ENCODE results near the gene PGRMC1. TPM values are rescaled to one million over a fixed set of nuclear protein-coding genes. Genes with fewer than 3 reads are reported as not detected.
"Not testable (repeated sequence)": the region's sequence is repeated elsewhere in the genome, so short reads cannot be mapped to it uniquely, and the experiment has no call there.

Gene PGRMC1
- total RNA-seq: 10 to 100 TPM; 22.3 to 47.3 TPM

DNA sequence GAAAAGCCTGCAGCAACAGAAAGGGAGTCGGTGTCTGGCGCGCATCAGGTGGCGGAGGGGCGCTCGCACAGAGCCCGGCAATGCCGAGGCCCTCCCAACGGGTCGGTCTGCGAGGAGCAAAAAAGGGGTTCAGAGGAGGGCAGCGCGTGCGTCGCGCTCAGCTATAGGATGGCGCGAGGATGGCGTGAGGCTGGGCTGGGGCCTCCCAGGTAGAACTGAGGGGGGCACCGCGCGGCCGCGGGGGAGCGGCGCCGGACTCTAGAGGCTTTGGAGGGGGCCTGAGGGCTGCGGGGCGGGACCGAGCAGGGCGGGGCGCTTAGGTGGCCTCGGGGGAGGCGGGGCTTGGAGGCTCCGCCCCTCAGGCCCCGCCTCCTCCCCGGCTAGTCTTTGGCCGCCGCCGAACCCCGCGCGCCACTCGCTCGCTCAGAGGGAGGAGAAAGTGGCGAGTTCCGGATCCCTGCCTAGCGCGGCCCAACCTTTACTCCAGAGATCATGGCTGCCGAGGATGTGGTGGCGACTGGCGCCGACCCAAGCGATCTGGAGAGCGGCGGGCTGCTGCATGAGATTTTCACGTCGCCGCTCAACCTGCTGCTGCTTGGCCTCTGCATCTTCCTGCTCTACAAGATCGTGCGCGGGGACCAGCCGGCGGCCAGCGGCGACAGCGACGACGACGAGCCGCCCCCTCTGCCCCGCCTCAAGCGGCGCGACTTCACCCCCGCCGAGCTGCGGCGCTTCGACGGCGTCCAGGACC is at the start of gene PGRMC1:
PGRMC1 (plus strand) TSS at position 414 of the 751 bp plus-strand sequence; CDS start at position 493, 79 bp downstream.
- peaks cover 4% of the 10 kb centered on the region for H3K27me3 Mint-ChIP-seq
- peaks cover 6% of the 10 kb centered on the region for H3K4me1 Mint-ChIP-seq

DNA sequence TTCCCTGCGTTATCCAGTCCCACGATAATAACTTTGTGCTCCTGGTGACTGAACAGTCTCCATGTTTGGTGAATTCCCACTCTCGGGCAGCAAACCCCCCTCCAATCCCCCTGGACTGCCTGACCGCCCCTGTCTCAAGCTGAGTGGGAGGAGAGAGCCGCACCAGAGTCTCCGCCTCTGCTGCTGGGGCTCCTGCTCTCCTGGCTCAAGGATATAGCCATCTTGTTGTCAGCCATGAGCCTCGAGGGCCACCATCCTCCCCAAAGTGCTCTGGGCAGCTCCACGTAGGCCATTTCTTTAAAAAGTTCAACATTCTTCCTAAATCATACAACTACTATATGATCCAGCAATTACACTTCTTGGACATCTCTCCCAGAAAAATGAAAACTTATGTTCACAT is 49.3 kb upstream of the PGRMC1 start:
- Mint-ChIP-seq H3K9me3 (no peaks in the 10 kb centered on the region), H3K4me1 (no peaks in the 10 kb centered on the region), H3K4me3 (no peak overlapping the region), H3K36me3 (ENCODE audit: low read depth) (no peaks in the 10 kb centered on the region), H3K27ac (no peak overlapping the region), H3K27me3 (no peaks in the 10 kb centered on the region)
- no peak for ATAC-seq (replicated peaks)

More for the DNA sequence above, at the start of gene PGRMC1:
- H3K36me3 Mint-ChIP-seq (ENCODE audit: low read depth): peaks cover 25% of the 10 kb centered on the region
- peak within 1 kb of the TSS; percentile 89 for H3K4me3 Mint-ChIP-seq
- H3K9me3 Mint-ChIP-seq: no peaks in the 10 kb centered on the region
- peak; percentile 93 for ATAC-seq (replicated peaks)
- peak within 1 kb of the TSS; percentile 80 for H3K27ac Mint-ChIP-seq

DNA sequence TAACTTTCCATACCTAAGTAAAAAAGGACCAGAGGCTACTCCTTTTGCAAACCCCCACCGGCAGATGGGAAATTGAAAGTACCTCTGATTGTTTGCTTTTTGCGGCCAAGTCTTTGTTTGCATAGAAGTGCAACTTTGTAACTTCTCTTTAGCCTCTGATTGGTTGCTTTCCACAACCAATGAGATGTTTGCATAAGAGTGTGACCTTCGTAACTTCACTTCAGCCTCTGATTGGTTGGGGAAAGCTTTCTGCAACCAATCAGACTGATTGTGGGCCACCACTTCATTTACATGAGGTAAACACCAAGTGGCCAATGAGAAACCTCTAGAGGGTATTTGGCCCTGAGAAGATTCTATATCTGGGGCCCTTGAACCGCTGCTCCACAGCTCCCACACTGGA is 48.8 kb upstream of the PGRMC1 start:
- no peaks in the 10 kb centered on the region for H3K4me1 Mint-ChIP-seq
- no peaks in the 10 kb centered on the region for H3K9me3 Mint-ChIP-seq
- H3K27ac Mint-ChIP-seq: no peak overlapping the region
- no peaks in the 10 kb centered on the region for H3K36me3 Mint-ChIP-seq (ENCODE audit: low read depth)
- H3K27me3 Mint-ChIP-seq: no peaks in the 10 kb centered on the region
- no peak for ATAC-seq (replicated peaks)
- no peak overlapping the region for H3K4me3 Mint-ChIP-seq

DNA sequence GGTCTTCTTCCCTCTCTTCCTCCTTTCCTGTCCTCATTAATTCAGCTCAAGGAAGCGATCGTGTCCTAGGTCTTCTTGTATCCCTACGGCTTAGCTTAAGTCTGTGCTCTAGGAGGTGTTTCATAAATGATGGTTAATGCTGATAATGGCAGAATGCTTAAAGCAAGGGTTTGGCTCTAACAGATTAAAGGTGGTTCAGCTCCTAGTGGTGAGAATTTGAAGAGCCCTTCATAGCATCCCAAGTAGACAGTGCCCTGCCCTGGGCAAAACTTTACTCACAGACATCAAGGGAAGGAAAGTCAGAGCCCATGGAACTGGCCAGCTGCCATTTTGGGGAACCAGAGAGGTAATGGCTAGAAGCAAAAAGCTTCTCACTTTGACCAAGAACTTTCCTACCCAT is 47.0 kb upstream of the PGRMC1 start:
- H3K4me1 Mint-ChIP-seq: no peaks in the 10 kb centered on the region
- no peak overlapping the region for H3K4me3 Mint-ChIP-seq
- ATAC-seq (replicated peaks): no peak
- H3K27me3 Mint-ChIP-seq: no peaks in the 10 kb centered on the region
- no peaks in the 10 kb centered on the region for H3K9me3 Mint-ChIP-seq
- H3K27ac Mint-ChIP-seq: no peak overlapping the region
- H3K36me3 Mint-ChIP-seq (ENCODE audit: low read depth): no peaks in the 10 kb centered on the region

DNA sequence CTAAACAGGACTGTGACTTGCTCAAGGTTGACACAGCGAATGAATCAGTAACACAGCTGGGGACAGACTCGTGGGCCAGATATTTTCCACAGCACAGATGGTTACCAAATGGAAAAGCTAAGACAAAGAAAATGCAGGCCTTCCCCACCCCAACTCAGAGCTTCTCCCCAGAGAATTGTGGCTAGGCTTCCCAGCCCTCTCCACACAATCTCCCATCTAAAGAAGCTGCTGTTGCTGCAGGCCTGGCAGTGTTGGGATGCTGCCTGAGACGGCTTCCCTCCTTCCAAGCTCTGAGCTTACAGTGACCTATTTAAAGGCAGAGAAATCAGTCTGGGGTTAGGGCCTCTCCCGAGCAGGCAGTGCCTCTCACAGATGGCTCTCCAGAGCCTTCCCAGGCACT is 46.5 kb upstream of the PGRMC1 start:
- Mint-ChIP-seq H3K27ac (no peak overlapping the region), H3K27me3 (no peaks in the 10 kb centered on the region), H3K4me1 (no peaks in the 10 kb centered on the region), H3K4me3 (no peak overlapping the region), H3K9me3 (no peaks in the 10 kb centered on the region), H3K36me3 (ENCODE audit: low read depth) (no peaks in the 10 kb centered on the region)
- ATAC-seq (replicated peaks): no peak

DNA sequence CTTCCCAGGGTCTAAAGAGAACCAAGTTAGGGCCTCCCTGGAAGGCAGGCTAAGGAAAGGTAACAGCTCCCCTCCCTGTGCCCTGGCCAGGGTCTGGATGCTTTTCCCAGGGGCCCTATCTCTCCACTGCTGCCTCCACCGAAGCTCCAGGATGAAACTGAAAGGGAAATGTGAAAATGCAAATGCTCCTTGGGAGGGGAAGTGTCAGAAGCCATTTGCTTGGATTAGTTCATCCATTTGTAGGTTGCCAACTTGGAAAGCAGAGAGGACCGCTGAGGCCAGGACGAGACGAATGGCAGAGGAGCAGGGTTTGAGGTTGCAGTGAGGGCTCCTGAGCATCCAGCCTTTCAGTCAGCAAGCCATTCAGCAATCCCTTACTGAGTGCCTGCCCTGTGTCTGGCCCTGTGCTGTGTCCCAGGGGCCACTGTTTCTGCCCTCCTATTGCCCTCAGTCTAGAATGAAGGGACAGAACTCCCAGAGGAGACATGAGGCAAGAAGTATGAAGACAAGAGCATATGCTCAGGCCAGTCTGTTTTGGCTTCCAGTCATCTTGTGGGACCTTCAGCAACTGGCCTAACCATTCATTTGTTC is 45.9 kb upstream of the PGRMC1 start:
- Mint-ChIP-seq H3K27me3 (no peaks in the 10 kb centered on the region), H3K4me1 (no peaks in the 10 kb centered on the region), H3K9me3 (no peaks in the 10 kb centered on the region), H3K36me3 (ENCODE audit: low read depth) (no peaks in the 10 kb centered on the region), H3K4me3 (no peak overlapping the region), H3K27ac (no peak overlapping the region)
- no peak for ATAC-seq (replicated peaks)

DNA sequence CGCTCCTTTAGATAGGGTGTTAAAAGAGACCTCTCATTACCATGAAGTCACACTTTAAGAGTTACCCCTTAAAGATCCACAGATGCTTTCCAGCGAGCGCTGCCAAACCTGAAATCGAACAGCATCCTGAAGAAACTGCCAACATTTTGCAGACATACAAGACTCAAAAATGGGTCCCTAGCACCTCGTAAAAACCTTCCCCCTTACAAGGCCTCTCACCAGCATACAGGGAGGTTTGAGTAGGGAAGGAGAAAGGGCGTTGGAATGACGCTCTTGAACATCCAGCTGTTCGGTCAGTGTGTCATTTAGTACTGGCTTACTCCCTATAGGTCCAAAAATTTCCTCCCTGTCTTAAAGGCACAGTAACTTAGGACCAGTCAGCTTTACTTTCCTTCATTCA is 45.3 kb upstream of the PGRMC1 start:
- no peaks in the 10 kb centered on the region for H3K27me3 Mint-ChIP-seq
- H3K27ac Mint-ChIP-seq: no peak overlapping the region
- H3K36me3 Mint-ChIP-seq (ENCODE audit: low read depth): no peaks in the 10 kb centered on the region
- H3K9me3 Mint-ChIP-seq: no peaks in the 10 kb centered on the region
- H3K4me3 Mint-ChIP-seq: no peak overlapping the region
- H3K4me1 Mint-ChIP-seq: no peaks in the 10 kb centered on the region
- no peak for ATAC-seq (replicated peaks)

DNA sequence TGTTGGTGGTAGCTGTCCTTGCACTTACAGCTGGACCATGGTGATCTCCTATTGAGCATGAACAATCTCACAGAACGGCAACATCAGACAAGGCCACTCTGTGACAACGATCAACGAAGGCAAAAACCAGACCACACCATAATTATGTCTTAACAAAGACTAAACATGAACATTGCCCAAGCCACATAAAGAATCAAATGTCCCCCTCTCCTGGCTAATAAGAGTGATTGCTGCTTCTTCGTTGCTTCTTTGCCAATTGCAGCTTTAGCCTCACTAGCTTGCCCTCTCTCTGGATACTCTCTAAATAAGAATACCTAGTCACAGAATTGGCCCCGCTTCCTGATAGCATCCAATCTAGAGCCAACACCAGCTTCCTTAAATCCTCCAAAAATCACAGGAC is 41.5 kb upstream of the PGRMC1 start:
- H3K27me3 Mint-ChIP-seq: no peaks in the 10 kb centered on the region

DNA sequence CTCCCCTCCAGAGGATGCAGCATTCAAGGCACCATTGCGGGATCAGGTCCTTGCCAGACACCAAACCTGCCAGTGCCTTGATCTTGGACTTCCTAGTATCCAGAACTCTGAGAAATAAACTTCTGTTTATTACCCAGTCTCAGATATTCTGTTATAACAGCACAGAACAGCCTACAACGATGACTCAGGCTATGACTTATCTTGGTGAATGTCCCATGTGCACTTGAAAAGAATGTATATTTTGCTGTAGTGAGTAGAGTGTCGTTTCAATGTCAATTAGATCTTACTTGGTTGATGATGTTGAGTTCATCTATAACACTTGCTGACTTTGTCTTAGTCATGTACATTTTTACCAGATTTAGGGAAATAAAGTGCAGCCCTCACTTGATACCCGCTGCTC is 34.5 kb upstream of the PGRMC1 start:
- H3K9me3 Mint-ChIP-seq: no peaks in the 10 kb centered on the region
- no peaks in the 10 kb centered on the region for H3K36me3 Mint-ChIP-seq (ENCODE audit: low read depth)
- H3K4me1 Mint-ChIP-seq: no peaks in the 10 kb centered on the region
- ATAC-seq (replicated peaks): no peak
- no peak overlapping the region for H3K27ac Mint-ChIP-seq
- peaks cover 3% of the 10 kb centered on the region for H3K27me3 Mint-ChIP-seq
- H3K4me3 Mint-ChIP-seq: no peak overlapping the region

More for the DNA sequence above, 41.5 kb upstream of the PGRMC1 start:
- Mint-ChIP-seq H3K4me1 (no peaks in the 10 kb centered on the region), H3K9me3 (no peaks in the 10 kb centered on the region), H3K4me3 (no peak overlapping the region), H3K27ac (no peak overlapping the region), H3K36me3 (ENCODE audit: low read depth) (no peaks in the 10 kb centered on the region)
- ATAC-seq (replicated peaks): no peak

DNA sequence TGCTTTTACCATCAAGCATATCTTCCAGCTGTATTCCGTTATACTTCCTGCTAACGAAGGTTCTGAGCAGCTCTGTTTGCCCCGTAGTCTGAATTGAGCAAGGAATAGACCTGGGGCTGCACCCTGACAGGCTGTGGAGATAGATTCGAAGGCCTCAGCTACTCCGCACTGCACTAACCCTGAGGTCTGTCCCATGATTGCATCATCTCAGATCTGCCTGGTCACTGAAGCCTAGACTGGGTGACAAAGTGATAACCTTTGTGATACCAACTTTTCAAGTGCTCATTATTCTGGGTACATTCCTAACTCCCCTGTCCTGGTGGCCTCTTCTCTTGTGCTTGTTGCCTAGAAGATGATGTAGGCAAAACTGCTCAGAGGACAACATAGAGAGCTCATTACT is 29.9 kb upstream of the PGRMC1 start:
- Mint-ChIP-seq H3K36me3 (ENCODE audit: low read depth) (no peaks in the 10 kb centered on the region), H3K9me3 (no peaks in the 10 kb centered on the region), H3K27ac (no peak overlapping the region), H3K4me1 (no peaks in the 10 kb centered on the region), H3K27me3 (peaks cover 6% of the 10 kb centered on the region), H3K4me3 (no peak overlapping the region)
- no peak for ATAC-seq (replicated peaks)

DNA sequence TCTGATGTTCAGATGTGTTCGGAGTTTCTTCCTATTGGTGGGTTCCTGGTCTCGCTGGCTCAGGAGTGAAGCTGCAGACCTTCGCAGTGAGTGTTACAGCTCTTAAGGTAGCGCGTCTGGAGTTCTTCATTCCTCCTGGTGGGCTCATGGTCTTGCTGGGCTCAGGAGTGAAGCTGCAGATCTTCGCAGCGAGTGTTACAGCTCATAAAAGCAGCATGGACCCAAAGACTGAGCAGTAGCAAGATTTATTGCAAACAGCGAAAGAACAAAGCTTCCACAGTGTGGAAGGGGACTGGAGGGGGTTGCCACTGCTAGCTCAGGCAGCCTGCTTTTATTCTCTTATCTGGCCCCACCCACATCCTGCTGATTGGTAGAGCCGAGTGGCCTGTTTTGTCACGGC is 28.6 kb upstream of the PGRMC1 start:
- H3K4me1 Mint-ChIP-seq; H3K4me3 Mint-ChIP-seq; ATAC-seq (replicated peaks); H3K27me3 Mint-ChIP-seq; H3K27ac Mint-ChIP-seq; H3K36me3 Mint-ChIP-seq (ENCODE audit: low read depth); H3K9me3 Mint-ChIP-seq: not testable (repeated sequence)

DNA sequence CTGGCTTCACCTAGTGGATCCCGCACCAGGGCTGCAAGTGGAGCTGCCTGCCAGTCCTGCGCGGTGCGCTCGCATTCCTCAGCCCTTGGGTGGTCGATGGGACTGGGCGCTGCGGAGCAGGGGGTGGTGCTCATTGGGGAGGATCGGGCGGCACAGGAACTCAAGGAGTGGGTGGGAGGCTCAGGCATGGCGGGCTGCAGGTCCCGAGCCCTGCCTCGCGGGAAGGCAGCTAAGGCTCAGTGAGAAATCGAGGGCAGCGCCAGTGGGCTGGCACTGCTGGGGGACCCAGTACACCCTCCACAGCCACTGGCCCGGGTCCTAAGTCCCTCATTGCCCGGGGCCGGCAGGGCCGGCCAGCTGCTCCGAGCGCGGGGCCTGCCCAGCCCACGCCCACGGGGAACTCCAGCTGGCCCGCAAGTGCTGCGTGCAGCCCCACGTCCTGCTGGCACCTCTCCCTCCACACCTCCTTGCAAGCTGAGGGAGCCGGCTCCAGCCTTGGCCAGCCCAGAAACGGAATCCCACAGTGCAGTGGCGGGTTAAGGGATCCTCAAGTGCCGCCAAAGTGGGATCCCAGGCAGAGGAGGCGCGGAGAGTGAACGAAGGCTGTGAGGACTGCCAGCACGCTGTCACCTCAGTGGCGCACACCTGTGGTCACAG is 27.6 kb upstream of the PGRMC1 start:
- H3K4me1 Mint-ChIP-seq: no peaks in the 10 kb centered on the region
- no peak for ATAC-seq (replicated peaks)
- H3K9me3 Mint-ChIP-seq: no peaks in the 10 kb centered on the region
- H3K4me3 Mint-ChIP-seq: no peak overlapping the region
- H3K27ac Mint-ChIP-seq: no peak overlapping the region
- no peaks in the 10 kb centered on the region for H3K36me3 Mint-ChIP-seq (ENCODE audit: low read depth)
- peaks cover 10% of the 10 kb centered on the region for H3K27me3 Mint-ChIP-seq

DNA sequence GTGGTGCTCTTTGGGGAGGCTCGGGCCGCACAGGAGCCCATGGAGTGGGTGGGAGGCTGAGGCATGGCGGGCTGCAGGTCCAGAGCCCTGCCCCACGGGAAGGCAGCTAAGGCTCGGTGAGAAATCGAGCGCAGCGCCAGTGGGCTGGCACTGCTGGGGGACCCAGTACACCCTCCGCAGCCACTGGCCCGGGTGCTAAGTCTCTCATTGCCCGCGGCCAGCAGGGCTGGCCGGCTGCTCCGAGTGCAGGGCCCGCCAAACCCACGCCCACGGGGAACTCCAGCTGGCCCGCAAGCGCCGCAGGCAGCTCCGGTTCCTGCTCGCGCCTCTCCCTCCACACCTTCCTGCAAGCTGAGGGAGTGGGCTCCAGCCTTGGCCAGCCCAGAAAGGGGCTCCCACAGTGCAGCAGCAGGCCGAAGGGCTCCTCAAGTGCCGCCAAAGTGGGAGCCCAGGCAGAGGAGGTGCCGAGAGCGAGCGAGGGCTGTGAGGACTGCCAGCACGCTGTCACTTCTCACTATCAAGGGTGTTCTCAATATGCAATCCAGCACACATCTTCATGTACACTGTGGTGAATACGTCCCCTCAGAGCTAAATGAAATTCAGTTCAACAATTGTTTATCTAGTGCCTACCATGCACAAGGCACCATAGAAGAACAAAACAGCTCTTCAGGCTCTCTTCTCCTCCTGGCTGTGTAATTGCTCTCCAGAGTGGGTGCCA is 25.0 kb upstream of the PGRMC1 start:
- H3K36me3 Mint-ChIP-seq (ENCODE audit: low read depth); ATAC-seq (replicated peaks); H3K4me3 Mint-ChIP-seq; H3K4me1 Mint-ChIP-seq; H3K27ac Mint-ChIP-seq; H3K9me3 Mint-ChIP-seq: not testable (repeated sequence)
- H3K27me3 Mint-ChIP-seq: peaks cover 10% of the 10 kb centered on the region

DNA sequence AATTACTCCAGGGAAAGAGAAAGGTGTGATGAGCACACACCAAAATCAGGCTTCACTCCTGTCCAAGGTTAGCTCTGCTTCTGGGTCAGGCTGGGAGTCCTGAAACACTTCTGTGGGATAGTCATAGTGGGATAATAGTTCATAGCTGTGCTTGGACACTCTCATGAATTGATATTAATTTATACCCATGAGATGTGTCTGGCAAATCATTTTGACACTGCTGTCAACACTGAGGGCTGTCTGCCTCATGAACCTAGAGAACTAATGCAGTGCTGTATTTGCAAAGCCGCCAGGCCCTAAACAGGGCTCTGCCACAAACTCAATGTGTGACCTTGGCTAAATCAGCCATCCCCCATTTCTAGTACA is 24.5 kb upstream of the PGRMC1 start:
- Mint-ChIP-seq H3K27ac (no peak overlapping the region), H3K27me3 (peaks cover 8% of the 10 kb centered on the region), H3K4me1 (no peaks in the 10 kb centered on the region), H3K4me3 (no peak overlapping the region), H3K36me3 (ENCODE audit: low read depth) (no peaks in the 10 kb centered on the region), H3K9me3 (no peaks in the 10 kb centered on the region)
- ATAC-seq (replicated peaks): no peak

DNA sequence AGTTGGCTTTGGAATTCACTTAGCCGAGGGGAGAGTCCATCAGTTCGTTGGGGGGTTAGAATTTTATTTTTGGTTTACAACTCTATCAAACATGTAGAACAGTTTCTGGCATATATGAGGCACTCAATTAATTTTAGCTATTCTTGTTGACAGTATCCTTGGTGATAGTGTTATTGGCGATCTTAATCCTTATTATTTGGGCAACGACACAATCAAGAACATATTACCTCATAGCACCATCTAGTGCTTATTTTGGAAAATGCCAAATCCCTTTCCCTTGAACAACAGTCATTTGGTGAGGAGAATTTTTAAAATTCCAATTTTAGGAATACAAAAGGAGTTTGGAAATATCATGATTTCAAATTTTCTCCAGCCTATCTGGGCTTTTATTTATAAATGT is 17.9 kb upstream of the PGRMC1 start:
- H3K4me3 Mint-ChIP-seq: no peak overlapping the region
- H3K27me3 Mint-ChIP-seq: peaks cover 2% of the 10 kb centered on the region
- ATAC-seq (replicated peaks): no peak
- H3K36me3 Mint-ChIP-seq (ENCODE audit: low read depth): no peaks in the 10 kb centered on the region
- no peaks in the 10 kb centered on the region for H3K4me1 Mint-ChIP-seq
- no peak overlapping the region for H3K27ac Mint-ChIP-seq
- no peaks in the 10 kb centered on the region for H3K9me3 Mint-ChIP-seq

Data from activated T-helper 17 cell treated with anti-CD3 and anti-CD28 coated beads, Interleukin-2, amount 50 U/mL, for 72 hours (primary cell).